ENCODE results near the gene DYNLL2. TPM values are rescaled to one million over a fixed set of nuclear protein-coding genes. Genes with fewer than 3 reads are reported as not detected.

The DYNLL2 gene
- total RNA-seq, 2 experiments from 2014 or later, result 25.6 to 26.1 TPM

DNA sequence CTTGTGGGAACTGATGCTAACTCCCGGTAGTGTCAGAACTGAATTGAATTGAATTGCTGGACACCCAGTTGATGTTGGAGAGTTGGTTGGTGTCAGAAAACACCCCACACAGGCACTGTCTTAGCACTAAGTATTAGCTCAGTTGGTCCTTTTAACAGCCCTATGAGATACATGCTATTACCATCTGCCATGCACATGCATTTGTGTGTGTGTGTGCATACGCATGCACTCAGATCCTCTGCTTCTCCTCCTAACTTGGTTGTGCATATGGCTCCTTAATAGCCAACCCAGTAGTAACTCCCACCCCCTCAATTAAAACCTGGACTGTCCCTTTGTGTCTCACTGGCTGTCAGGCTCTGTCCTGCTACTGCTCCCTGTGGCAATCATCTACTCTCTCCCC, 32.3 kb upstream of the DYNLL2 start:
- CTCF ChIA-PET, result no interaction called here
- Mint-ChIP-seq H3K27me3 (no peaks in the 10 kb centered on the region), H3K9me3 (no peaks in the 10 kb centered on the region), H3K4me1 (ENCODE audit: low read depth) (peaks cover 14% of the 10 kb centered on the region), H3K36me3 (ENCODE audit: low read depth) (no peaks in the 10 kb centered on the region), H3K27ac (no peak overlapping the region), H3K4me3 (no peak overlapping the region)
- POLR2A ChIA-PET, result interaction anchor here (1.0 kb wide), 1 partner anchor 10 kb away, joined by 3 read pairs; no protein-coding TSS in a partner anchor
- DNase-seq (no peak), ATAC-seq (no peak)
- TF ChIP-seq, protein P1, sequence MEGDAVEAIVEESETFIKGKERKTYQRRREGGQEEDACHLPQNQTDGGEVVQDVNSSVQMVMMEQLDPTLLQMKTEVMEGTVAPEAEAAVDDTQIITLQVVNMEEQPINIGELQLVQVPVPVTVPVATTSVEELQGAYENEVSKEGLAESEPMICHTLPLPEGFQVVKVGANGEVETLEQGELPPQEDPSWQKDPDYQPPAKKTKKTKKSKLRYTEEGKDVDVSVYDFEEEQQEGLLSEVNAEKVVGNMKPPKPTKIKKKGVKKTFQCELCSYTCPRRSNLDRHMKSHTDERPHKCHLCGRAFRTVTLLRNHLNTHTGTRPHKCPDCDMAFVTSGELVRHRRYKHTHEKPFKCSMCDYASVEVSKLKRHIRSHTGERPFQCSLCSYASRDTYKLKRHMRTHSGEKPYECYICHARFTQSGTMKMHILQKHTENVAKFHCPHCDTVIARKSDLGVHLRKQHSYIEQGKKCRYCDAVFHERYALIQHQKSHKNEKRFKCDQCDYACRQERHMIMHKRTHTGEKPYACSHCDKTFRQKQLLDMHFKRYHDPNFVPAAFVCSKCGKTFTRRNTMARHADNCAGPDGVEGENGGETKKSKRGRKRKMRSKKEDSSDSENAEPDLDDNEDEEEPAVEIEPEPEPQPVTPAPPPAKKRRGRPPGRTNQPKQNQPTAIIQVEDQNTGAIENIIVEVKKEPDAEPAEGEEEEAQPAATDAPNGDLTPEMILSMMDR (IDR thresholded peaks at IDR 0.05), result no peak
- intact Hi-C loops (cut with micrococcal nuclease), result no loop called here

DNA sequence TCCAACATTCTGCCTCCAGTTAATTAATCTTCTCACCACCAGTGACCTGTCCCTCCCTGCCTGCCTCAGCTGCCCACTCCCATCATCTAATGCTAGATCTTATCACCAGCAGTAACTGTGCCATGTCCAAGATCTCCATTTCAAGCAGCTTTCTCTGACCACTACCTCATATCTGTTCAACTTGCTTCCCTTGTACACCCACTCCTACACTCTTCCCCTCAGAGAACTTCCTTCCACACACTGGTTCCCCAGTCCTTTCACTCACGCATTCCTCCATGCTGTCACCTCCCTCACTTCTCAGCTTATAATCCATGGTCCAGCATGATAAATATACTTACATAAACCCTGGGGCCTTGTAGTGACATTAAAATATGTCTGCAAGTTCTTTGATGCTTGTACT, 31.8 kb upstream of the DYNLL2 start:
- no peak for ATAC-seq
- DNase-seq, result no peak
- CTCF ChIA-PET, result interaction anchor here (1.1 kb wide), 1 partner anchor 96 kb away, joined by 3 read pairs; no protein-coding TSS in a partner anchor
- POLR2A ChIA-PET, result interaction anchor here (1.4 kb wide), 1 partner anchor 44 kb away, joined by 4 read pairs; the partner anchor contains the start of gene SRSF1
- no peak overlapping the region for H3K27ac Mint-ChIP-seq
- H3K27me3 Mint-ChIP-seq, result no peaks in the 10 kb centered on the region
- TF ChIP-seq, protein P1 (IDR thresholded peaks at IDR 0.05), result no peak
- no peaks in the 10 kb centered on the region for H3K9me3 Mint-ChIP-seq
- no peak overlapping the region for H3K4me3 Mint-ChIP-seq
- peaks cover 14% of the 10 kb centered on the region for H3K4me1 Mint-ChIP-seq (ENCODE audit: low read depth)
- intact Hi-C loops (cut with micrococcal nuclease), result no loop called here
- H3K36me3 Mint-ChIP-seq (ENCODE audit: low read depth), result no peaks in the 10 kb centered on the region

DNA sequence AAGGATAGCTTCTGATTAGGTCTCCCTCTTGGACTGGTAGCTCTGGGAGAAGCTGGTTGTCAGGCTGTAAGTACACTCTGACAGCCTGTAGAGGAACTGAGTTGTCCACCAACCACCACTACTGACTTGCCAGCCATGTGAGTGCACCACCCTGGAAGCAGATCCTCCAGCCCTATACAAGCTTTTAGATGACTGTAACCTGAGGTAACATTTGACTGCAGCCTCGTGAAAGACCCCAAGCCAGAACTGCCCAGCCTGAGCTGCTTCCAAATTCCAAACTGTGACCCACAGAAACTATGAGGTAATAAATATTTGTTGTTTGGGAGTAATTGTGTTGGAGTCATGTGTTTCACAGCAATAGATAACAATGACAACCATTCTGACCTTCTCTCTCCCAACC, 30.8 kb upstream of the DYNLL2 start:
- Mint-ChIP-seq H3K4me1 (ENCODE audit: low read depth) (peaks cover 14% of the 10 kb centered on the region), H3K36me3 (ENCODE audit: low read depth) (no peaks in the 10 kb centered on the region), H3K27me3 (no peaks in the 10 kb centered on the region), H3K27ac (no peak overlapping the region), H3K4me3 (no peak overlapping the region), H3K9me3 (no peaks in the 10 kb centered on the region)
- no peak for ATAC-seq
- no peak for DNase-seq
- intact Hi-C loops (cut with micrococcal nuclease), result no loop called here
- ChIA-PET CTCF (interaction anchor here (0.6 to 1.1 kb wide), 2 partner anchors 7 to 97 kb away, joined by 3 read pairs; no protein-coding TSS in a partner anchor), POLR2A (interaction anchor here (1.2 to 1.4 kb wide), 2 partner anchors 34 to 45 kb away, joined by 3 to 4 read pairs; partner anchors contain the start of gene SRSF1)
- TF ChIP-seq, protein P1 (IDR thresholded peaks at IDR 0.05), result no peak

DNA sequence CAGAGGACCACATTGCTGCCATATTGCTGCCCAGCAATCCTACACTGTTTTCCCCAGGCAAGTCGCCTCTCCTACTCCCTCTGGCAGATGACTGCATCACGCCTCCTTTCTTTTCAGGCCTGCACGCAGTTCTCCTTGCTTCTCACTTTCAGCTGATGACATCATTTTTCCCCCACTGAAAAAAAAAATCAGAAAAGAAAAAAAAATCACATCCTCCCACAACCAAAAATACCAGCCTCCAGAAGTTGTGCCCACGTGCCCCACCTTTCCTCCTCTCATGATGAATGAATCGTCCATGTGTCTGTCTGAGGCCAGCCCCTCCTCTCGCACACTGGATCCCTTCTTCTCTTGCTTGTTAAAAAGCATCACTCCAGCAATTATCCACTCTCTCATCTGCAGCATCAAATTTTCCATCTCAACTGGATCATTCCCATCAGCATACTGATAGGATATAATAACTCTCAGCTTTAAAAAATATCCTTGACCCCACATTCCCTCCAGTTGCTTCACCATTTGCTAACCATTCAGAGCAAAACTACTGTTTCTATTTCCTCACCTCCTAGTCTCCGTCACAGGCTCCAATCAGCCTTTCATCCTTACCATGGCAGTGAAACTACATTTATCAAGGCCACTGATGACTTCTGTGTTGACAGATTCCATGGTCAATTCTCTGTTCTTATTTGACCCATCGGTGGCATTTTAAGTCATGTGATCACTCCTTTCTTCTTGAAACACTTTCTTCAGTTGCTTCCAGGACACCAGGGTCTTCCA, 30.1 kb upstream of the DYNLL2 start:
- DNase-seq (peak; percentile 60), ATAC-seq (peak; percentile 80)
- no peak overlapping the region for H3K4me3 Mint-ChIP-seq
- TF ChIP-seq, protein P1 (IDR thresholded peaks at IDR 0.05), result no peak
- H3K9me3 Mint-ChIP-seq, result no peaks in the 10 kb centered on the region
- no peaks in the 10 kb centered on the region for H3K36me3 Mint-ChIP-seq (ENCODE audit: low read depth)
- no peak overlapping the region for H3K27ac Mint-ChIP-seq
- CTCF ChIA-PET, result interaction anchor here (0.6 to 0.8 kb wide), 2 partner anchors 8 to 117 kb away, joined by 3 read pairs; no protein-coding TSS in a partner anchor
- POLR2A ChIA-PET, result interaction anchor here (1.2 to 1.4 kb wide), 2 partner anchors 33 to 46 kb away, joined by 3 to 4 read pairs; partner anchors contain the start of gene SRSF1
- H3K4me1 Mint-ChIP-seq (ENCODE audit: low read depth), result peaks cover 14% of the 10 kb centered on the region
- intact Hi-C loops (cut with micrococcal nuclease), result no loop called here
- no peaks in the 10 kb centered on the region for H3K27me3 Mint-ChIP-seq

DNA sequence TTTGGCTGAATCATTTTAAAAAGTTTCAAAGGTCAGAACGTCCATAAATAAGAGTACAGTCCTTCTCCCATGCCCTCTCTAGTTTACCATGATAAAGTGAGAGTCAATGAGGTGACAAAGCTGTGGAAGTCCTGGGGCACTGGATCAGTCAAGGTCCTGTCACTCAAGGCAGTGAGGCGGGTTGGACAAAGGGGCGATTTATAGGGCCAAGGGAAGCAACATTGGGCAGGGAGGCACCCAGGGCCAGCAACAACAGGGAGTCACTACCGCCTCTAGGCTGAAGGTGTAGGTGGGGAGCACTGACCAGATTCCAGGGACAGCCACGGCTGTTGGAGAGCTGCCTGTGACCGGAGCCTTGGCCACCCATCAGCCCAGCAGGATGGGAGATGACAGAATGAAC, 28.6 kb upstream of the DYNLL2 start:
- POLR2A ChIA-PET, result no interaction called here
- no peak overlapping the region for H3K27ac Mint-ChIP-seq
- no peaks in the 10 kb centered on the region for H3K9me3 Mint-ChIP-seq
- TF ChIP-seq, protein P1 (IDR thresholded peaks at IDR 0.05), result no peak
- peaks cover 3% of the 10 kb centered on the region for H3K27me3 Mint-ChIP-seq
- ATAC-seq (no peak), DNase-seq (no peak)
- intact Hi-C loops (cut with micrococcal nuclease), result no loop called here
- H3K4me1 Mint-ChIP-seq (ENCODE audit: low read depth), result peaks cover 14% of the 10 kb centered on the region
- no peak overlapping the region for H3K4me3 Mint-ChIP-seq
- no peaks in the 10 kb centered on the region for H3K36me3 Mint-ChIP-seq (ENCODE audit: low read depth)
- CTCF ChIA-PET, result no interaction called here

All from activated CD8-positive, alpha-beta T cell treated with anti-CD3 and anti-CD28 coated beads for 36 hours (primary cell).